Measurements from ENCODE around the gene ARHGAP42. TPM values are rescaled to one million over a fixed set of nuclear protein-coding genes. Genes with fewer than 3 reads are reported as not detected.

ARHGAP42 gene
- total and polyA plus RNA-seq, 8 donors, result 0.76 to 4.9 (median 1.8) TPM

DNA sequence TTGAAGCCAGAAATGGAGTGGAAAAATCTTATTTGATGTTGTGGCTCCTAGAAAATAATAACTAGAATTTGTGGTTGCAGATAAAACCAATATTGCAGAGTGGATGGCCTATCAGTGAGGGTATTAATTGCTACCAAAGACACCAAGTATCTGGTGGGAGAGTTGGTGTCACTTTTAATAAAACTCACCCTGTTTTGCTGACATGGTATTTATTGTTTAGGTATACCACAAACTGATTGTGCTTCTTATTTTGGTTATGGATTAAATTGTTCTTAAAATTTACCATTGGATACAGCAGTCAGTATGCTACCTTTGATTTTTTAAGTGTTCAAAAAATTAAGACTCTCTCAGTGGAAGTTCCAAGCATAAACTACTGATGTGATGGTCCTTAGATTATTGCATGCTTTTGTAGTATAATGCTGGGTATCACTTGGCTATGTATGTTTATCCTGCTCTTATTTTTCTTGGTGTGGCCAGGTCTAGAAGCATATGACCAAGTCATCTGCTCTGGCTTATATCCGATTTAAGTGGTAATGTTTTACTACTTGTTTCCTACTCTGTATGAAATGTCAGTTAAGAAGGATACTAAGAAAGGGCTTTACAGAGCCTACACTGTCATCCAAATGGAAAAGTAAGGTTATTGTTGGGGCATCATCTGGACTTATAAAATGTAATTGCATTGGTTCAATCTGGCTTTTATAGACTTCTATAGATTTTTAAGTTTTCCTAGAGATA is 101.6 kb downstream of the ARHGAP42 start:
- H3K4me1 ChIP-seq, result peaks cover 0 to 5% (median 0%) of the 10 kb centered on the region in 3 donors
- 85 to 92% methylated on average over 1 of the region's 1 CpG for WGBS, 2 donors
- ATAC-seq (no peak), FAIRE-seq (no peak), DNase-seq (no peak)
- H3K4me3 ChIP-seq, result no peak overlapping the region
- intact Hi-C loops (cut with DNase I), result no loop called here
- TF ChIP-seq, protein P1, sequence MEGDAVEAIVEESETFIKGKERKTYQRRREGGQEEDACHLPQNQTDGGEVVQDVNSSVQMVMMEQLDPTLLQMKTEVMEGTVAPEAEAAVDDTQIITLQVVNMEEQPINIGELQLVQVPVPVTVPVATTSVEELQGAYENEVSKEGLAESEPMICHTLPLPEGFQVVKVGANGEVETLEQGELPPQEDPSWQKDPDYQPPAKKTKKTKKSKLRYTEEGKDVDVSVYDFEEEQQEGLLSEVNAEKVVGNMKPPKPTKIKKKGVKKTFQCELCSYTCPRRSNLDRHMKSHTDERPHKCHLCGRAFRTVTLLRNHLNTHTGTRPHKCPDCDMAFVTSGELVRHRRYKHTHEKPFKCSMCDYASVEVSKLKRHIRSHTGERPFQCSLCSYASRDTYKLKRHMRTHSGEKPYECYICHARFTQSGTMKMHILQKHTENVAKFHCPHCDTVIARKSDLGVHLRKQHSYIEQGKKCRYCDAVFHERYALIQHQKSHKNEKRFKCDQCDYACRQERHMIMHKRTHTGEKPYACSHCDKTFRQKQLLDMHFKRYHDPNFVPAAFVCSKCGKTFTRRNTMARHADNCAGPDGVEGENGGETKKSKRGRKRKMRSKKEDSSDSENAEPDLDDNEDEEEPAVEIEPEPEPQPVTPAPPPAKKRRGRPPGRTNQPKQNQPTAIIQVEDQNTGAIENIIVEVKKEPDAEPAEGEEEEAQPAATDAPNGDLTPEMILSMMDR (IDR thresholded peaks at IDR 0.05), result no peak
- H3K36me3 ChIP-seq, result no peaks in the 10 kb centered on the region
- H3K27me3 ChIP-seq, result no peaks in the 10 kb centered on the region
- H3K27ac ChIP-seq, result no peak overlapping the region
- no peaks in the 10 kb centered on the region for H3K9me3 ChIP-seq

DNA sequence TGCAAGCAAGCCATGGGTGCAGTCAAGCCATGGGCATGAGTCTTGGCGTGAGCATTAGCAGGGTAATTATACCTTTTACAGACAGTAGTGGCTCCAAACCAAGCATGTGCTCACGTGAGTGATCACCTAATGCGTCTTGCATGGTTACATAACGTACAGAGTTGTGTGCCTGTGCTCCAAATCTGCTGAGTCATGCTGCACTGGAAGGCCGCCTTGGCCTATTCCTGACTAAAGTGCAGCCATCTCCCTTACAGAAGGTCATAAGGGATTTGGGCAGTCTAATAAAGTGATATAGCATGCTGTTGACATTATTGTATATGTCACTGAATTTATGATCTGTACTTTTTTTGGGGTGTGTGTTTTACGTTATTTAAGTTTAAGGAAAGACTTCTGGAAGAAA is 102.4 kb downstream of the ARHGAP42 start:
- no peak overlapping the region for H3K4me3 ChIP-seq
- WGBS, 2 donors, result 59 to 62% methylated on average over 6 of the region's 6 CpGs
- FAIRE-seq, result no peak

DNA sequence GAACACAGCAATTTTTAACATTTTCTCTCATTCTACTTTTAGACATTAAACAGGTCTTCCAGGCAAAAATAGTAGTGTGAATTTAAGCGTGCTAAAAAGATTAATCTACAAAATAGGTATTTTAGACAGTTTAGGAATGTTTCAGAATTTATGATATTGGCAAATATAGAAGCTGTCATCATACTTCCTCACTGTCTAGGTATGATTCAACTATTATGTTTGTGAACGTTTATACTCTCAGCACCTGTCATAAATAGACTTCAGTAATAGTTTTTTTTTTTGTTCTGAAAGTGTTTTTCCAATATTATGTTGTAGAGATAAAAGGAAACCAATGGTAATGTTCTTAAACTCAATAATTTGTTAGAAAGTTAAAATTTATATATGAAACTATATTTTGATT is 103.0 kb downstream of the ARHGAP42 start:
- H3K4me1 ChIP-seq, result peaks cover 0 to 5% (median 0%) of the 10 kb centered on the region in 3 donors
- WGBS, 2 donors, result 37 to 40% methylated on average over 2 of the region's 2 CpGs
- ATAC-seq, result no peak
- intact Hi-C loops (cut with DNase I), result no loop called here
- TF ChIP-seq, protein P1 (IDR thresholded peaks at IDR 0.05), result no peak
- no peak overlapping the region for H3K27ac ChIP-seq
- H3K27me3 ChIP-seq, result no peaks in the 10 kb centered on the region
- no peak overlapping the region for H3K4me3 ChIP-seq
- H3K36me3 ChIP-seq, result no peaks in the 10 kb centered on the region
- DNase-seq, result no peak
- no peaks in the 10 kb centered on the region for H3K9me3 ChIP-seq
- no peak for FAIRE-seq

More for the DNA sequence above, 102.4 kb downstream of the ARHGAP42 start:
- intact Hi-C loops (cut with DNase I), result no loop called here
- TF ChIP-seq, protein P1 (IDR thresholded peaks at IDR 0.05), result no peak
- ATAC-seq, result peak; percentile 37 to 74 (median 56)
- Histone ChIP-seq H3K27ac (no peak overlapping the region), H3K4me1 (peaks cover 0 to 5% (median 0%) of the 10 kb centered on the region in 3 donors), H3K27me3 (no peaks in the 10 kb centered on the region), H3K36me3 (no peaks in the 10 kb centered on the region), H3K9me3 (no peaks in the 10 kb centered on the region)
- DNase-seq, result peak in 3 of 6 donors; percentile 21 to 57 (median 24)

DNA sequence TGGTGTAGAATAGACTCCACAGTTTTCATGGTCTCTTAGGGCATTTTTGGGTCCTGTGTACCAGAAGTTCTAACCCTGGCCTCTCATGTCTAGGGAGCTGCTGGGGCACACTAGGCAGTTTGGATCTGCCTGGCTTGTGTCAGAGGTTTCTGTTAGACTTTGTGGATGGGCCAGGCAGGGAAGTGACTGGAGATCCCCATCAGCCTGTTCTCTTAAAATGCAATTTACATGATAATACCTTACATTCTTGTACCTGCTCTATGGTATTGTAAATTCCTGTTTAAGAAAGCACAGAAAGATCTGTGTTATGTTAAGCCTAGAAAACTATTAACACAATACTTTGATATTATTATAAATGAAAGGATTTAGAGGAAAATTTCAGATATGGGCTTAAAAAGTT is 104.0 kb downstream of the ARHGAP42 start:
- FAIRE-seq (no peak), ATAC-seq (no peak), DNase-seq (no peak)
- Histone ChIP-seq H3K27me3 (no peaks in the 10 kb centered on the region), H3K4me1 (no peaks in the 10 kb centered on the region), H3K36me3 (no peaks in the 10 kb centered on the region), H3K27ac (no peak overlapping the region), H3K9me3 (no peaks in the 10 kb centered on the region), H3K4me3 (no peak overlapping the region)
- TF ChIP-seq, protein P1 (IDR thresholded peaks at IDR 0.05), result no peak
- intact Hi-C loops (cut with DNase I), result no loop called here

DNA sequence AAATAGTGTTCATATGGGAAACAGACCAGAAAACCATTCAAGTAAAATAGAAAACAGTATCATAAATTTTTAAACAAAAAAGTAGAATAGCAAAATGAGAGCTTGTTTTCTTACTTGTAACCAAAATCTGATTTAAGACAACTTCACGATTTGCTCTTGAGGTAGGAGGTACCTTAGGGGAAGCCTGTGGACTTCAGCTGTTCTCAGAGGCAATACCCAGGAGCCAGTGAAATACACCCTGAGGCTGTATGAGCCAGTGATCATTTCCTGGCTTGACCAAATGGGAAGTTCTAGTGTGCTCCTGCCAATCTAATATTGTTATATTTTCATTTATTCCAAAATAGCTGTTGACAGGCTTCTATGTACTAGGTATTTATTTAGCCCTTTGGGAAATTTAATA is 104.8 kb downstream of the ARHGAP42 start:
- Histone ChIP-seq H3K36me3 (no peaks in the 10 kb centered on the region), H3K27me3 (no peaks in the 10 kb centered on the region), H3K4me1 (no peaks in the 10 kb centered on the region), H3K9me3 (no peaks in the 10 kb centered on the region), H3K4me3 (no peak overlapping the region), H3K27ac (no peak overlapping the region)
- intact Hi-C loops (cut with DNase I), result no loop called here
- FAIRE-seq, result no peak
- WGBS, 2 donors, result 49 to 50% methylated on average over 1 of the region's 1 CpG
- TF ChIP-seq, protein P1 (IDR thresholded peaks at IDR 0.05), result no peak
- ATAC-seq, result no peak
- no peak for DNase-seq
